ENCODE results near the gene CHMP4B.

CHMP4B gene

GRCh38 chr20:33811776-33812151 is 616 bp downstream of the CHMP4B start:
- no peak for TF ChIP-seq CTCF (IDR thresholded peaks at IDR 0.05)
- H3K27ac ChIP-seq, result peak overlapping the region; percentile 84

DNA sequence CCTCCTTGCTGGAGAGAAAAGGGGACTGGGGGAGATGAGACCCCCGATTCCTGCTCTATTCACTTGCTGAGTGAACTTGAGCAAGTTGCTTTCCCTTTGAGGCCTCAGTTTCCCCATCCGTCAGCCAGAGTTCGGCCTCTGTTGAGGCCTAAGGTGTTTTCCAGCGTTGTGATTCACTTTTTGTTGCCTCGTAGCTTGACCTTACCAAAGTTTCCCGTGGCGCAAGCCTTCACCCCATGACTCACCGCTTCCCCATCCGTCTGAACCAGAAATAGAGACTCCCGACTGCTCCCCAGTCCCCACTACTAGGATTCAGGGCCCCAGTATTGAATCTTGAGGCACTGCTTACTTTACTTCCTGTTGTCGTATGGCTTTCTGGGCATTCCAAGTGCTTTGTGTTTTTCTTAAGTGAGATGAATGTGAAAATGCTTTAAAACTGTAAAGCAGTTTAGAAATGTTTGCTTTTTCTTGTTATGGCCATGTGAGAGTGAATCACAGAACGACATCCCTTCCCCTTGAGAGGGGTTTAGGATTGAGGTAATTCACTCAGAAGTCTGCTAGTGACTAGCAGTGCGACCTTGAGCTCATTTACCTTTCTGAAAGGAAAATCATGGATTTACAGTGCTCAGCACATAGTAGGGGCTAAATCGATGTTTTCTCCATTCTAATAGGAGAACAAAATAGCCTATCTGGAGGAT is 1.2 kb downstream of the CHMP4B start:
- H3K27ac ChIP-seq, result peak overlapping the region; percentile 84
- no peak for TF ChIP-seq ZFX (IDR thresholded peaks at IDR 0.05; ENCODE audit: borderline replicate concordance)
- TF ChIP-seq CTCF (IDR thresholded peaks at IDR 0.05), result no peak

GRCh38 chr20:33812908-33813462 is 1.8 kb downstream of the CHMP4B start:
- TF ChIP-seq ZFX (IDR thresholded peaks at IDR 0.05; ENCODE audit: borderline replicate concordance), result no peak
- TF ChIP-seq CTCF (IDR thresholded peaks at IDR 0.05), result no peak
- peak overlapping the region; percentile 84 for H3K27ac ChIP-seq

- TF ChIP-seq CTCF (IDR thresholded peaks at IDR 0.05), result no peak
- TF ChIP-seq ZFX (IDR thresholded peaks at IDR 0.05; ENCODE audit: borderline replicate concordance), result no peak
- H3K27ac ChIP-seq, result no peak overlapping the region
Observed at GRCh38 chr20:33814238-33814712, 3.1 kb downstream of the CHMP4B start.

DNA sequence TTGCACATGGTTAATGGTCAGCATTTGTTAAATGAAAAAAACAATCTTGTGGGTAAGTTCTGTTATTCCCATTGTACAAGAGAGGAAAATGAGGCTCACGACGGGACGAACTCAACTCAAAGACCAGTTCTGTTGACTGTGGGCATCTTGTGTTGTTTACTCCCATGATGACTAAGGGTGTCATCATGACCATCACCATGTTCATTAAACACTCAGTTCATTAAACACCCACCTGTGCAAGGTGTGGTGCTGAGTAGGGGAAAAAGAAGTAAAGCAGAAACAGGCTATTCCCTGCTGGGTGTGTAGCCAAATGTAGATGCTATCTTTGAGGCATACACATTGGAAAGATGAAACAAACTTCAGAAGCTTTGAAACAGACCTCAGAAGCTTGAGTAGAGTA is 4.5 kb downstream of the CHMP4B start:
- H3K27ac ChIP-seq, result no peak overlapping the region
- TF ChIP-seq CTCF (IDR thresholded peaks at IDR 0.05) (no peak), ZFX (IDR thresholded peaks at IDR 0.05; ENCODE audit: borderline replicate concordance) (no peak)

DNA sequence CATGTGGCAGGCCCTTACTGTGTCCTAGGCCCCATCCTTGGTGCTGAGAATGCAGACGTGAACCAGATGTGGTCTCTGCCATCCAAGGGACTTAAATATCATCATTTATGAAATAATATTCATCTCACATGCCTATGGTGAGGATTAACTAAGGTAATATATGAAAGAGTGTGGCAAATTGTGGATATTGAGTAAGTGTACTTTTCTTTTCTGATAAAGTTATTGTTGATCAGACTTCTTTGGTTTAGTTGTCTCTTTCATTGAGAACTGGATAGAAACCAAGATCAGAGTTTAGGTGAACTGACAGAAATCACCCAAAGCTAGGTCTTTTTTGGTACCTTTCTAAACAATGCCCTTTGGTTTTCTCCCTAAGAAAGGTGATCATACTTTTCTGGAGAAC is 5.0 kb downstream of the CHMP4B start:
- no peak for TF ChIP-seq ZFX (IDR thresholded peaks at IDR 0.05; ENCODE audit: borderline replicate concordance)
- TF ChIP-seq CTCF (IDR thresholded peaks at IDR 0.05), result no peak
- no peak overlapping the region for H3K27ac ChIP-seq

- no peak overlapping the region for H3K27ac ChIP-seq
- TF ChIP-seq CTCF (IDR thresholded peaks at IDR 0.05), result no peak
- no peak for TF ChIP-seq ZFX (IDR thresholded peaks at IDR 0.05; ENCODE audit: borderline replicate concordance)
Observed at GRCh38 chr20:33817411-33817810, 6.3 kb downstream of the CHMP4B start.
